H1 (cell line): ENCODE data around the gene MCF2L. TPM values are rescaled to one million over a fixed set of nuclear protein-coding genes. Genes with fewer than 3 reads are reported as not detected.

Experiments used
- CTCF ChIA-PET: fragments of 300-600 bp; sonication (Branson Sonifier 250); formaldehyde crosslinking; loops from one replicate; lab custom pipeline; 2021; ENCODE audit not compliant: partially characterized antibody; lab: Charles Lee
- POLR2A ChIA-PET: fragments of 300-600 bp; sonication (Branson Sonifier 250); formaldehyde crosslinking; loops from one replicate; lab custom pipeline; 2021; ENCODE audit warnings: inconsistent platforms; ENCODE audit not compliant: partially characterized antibody; lab: Charles Lee
- DNase-seq, 2 experiments: peaks; one replicate each; pipeline versions ENCODE4 v3.0.0 to v3.0.0-alpha.2; 2010 to 2022; ENCODE audit warnings: low spot score in 2 of 2, low read depth in 1 of 2, mixed read lengths in 1 of 2
- FAIRE-seq: peaks from 2 replicates; lab custom pipeline; 2011; peaks lifted over from hg19 to GRCh38; lab: Jason Lieb, UNC
- H2AFZ ChIP-seq: 2 replicates; pipeline ENCODE4 v1.8.1; 2012; ENCODE audit warnings: low read length, inconsistent platforms
- H2AK5ac ChIP-seq: 2 replicates; pipeline ENCODE4 v1.6.1; 2013; ENCODE audit warnings: low read depth, low read length
- H2BK120ac ChIP-seq: replicated peaks from 2 replicates; pipeline ENCODE3; 2013; ENCODE audit warnings: low read depth, low read length, inconsistent platforms
- H2BK12ac ChIP-seq: 2 replicates; pipeline ENCODE4 v1.6.1; 2013; ENCODE audit warnings: low read depth, low read length
- H2BK15ac ChIP-seq: 2 replicates; pipeline ENCODE4 v1.6.1; 2013; ENCODE audit warnings: low read length
- H2BK20ac ChIP-seq: 2 replicates; pipeline ENCODE4 v1.6.1; 2013; ENCODE audit warnings: low read length
- H2BK5ac ChIP-seq: 2 replicates; pipeline ENCODE4 v1.6.1; 2013; ENCODE audit warnings: low read depth, low read length
- H3K14ac ChIP-seq: 2 replicates; pipeline ENCODE4 v1.6.1; 2013; ENCODE audit warnings: inconsistent platforms; ENCODE audit not compliant: insufficient read length
- H3K18ac ChIP-seq: 2 replicates; pipeline ENCODE4 v1.6.1; 2013; ENCODE audit warnings: low read length; ENCODE audit errors: extremely low read depth
- H3K23ac ChIP-seq: 2 replicates; pipeline ENCODE4 v1.6.1; 2013; ENCODE audit warnings: inconsistent platforms; ENCODE audit not compliant: insufficient read length
- H3K23me2 ChIP-seq: 2 replicates; pipeline ENCODE4 v1.6.1; 2013; ENCODE audit warnings: low read depth, low read length
- H3K27ac ChIP-seq: 2 replicates; pipeline ENCODE4 v1.6.1; 2011; ENCODE audit warnings: low read depth, low read length, inconsistent platforms
- H3K27me3 ChIP-seq, 4 experiments: replicated peaks in 1 of 4; 1 replicate in 1 of 4; 2 replicates in 3 of 4; pipeline versions ENCODE4 v1.6.1 to v1.8.1; 2011 to 2013; ENCODE audit warnings: low read length in 3 of 4, mild to moderate bottlenecking in 3 of 4, inconsistent platforms in 2 of 4, mixed read lengths in 2 of 4, moderate library complexity in 1 of 4; ENCODE audit not compliant: control insufficient read depth in 3 of 4, insufficient read depth in 3 of 4; ENCODE audit errors: extremely low read depth in 1 of 4
- H3K36me3 ChIP-seq, 4 experiments: 2 replicates each; pipeline versions ENCODE4 v1.6.1 to v1.8.1; 2011 to 2013; ENCODE audit warnings: mild to moderate bottlenecking in 4 of 4, low read length in 3 of 4, moderate library complexity in 2 of 4, control low read depth in 1 of 4, inconsistent platforms in 1 of 4; ENCODE audit not compliant: insufficient read depth in 4 of 4, control insufficient read depth in 2 of 4
- H3K4ac ChIP-seq: replicated peaks from 2 replicates; pipeline ENCODE3; 2013; ENCODE audit warnings: low read length, low read depth, mixed read lengths, inconsistent platforms; ENCODE audit not compliant: insufficient read length
- H3K4me1 ChIP-seq, 4 experiments: replicated peaks in 1 of 4; 1 replicate in 1 of 4; 2 replicates in 3 of 4; pipeline versions ENCODE4 v1.6.1 to v1.8.1; 2011 to 2013; ENCODE audit warnings: low read length in 3 of 4, inconsistent platforms in 2 of 4, mixed read lengths in 1 of 4; ENCODE audit not compliant: insufficient read depth in 4 of 4, control insufficient read depth in 3 of 4
- H3K4me2 ChIP-seq, 2 experiments: 2 replicates each; pipeline versions ENCODE4 v1.6.1 to v1.8.1; 2011 to 2013; ENCODE audit warnings: low read depth in 2 of 2, low read length in 2 of 2, control low read depth in 1 of 2, inconsistent platforms in 1 of 2, mild to moderate bottlenecking in 1 of 2; ENCODE audit not compliant: insufficient read depth in 1 of 2
- H3K4me3 ChIP-seq, 4 experiments: fragments of 200-600, 300-600 bp in 1 of 4; sonication (generic), shearing (Covaris generic), sonication (Bioruptor Twin) in 1 of 4; 2 replicates each; pipeline versions ENCODE4 v1.5.1 to v1.8.1; 2011 to 2016; ENCODE audit warnings: low read length in 4 of 4, low read depth in 3 of 4, control low read depth in 2 of 4, inconsistent platforms in 2 of 4, mild to moderate bottlenecking in 2 of 4, mixed read lengths in 1 of 4, moderate library complexity in 1 of 4; ENCODE audit not compliant: insufficient read depth in 2 of 4; ENCODE audit errors: extremely low read depth in 1 of 4
- H3K56ac ChIP-seq: replicated peaks from 2 replicates; pipeline ENCODE3; 2013; ENCODE audit warnings: low read depth, mild to moderate bottlenecking, mixed read lengths, low read length, inconsistent platforms; ENCODE audit not compliant: insufficient read length
- H3K79me1 ChIP-seq: 2 replicates; pipeline ENCODE4 v1.6.1; 2013; ENCODE audit warnings: low read depth, low read length, control low read depth
- H3K79me2 ChIP-seq, 2 experiments: 2 replicates each; pipeline versions ENCODE4 v1.6.1 to v1.8.1; 2012 to 2013; ENCODE audit warnings: low read length in 2 of 2, mild to moderate bottlenecking in 2 of 2, inconsistent platforms in 1 of 2; ENCODE audit not compliant: insufficient read depth in 2 of 2, control insufficient read depth in 1 of 2
- H3K9ac ChIP-seq, 4 experiments: replicated peaks in 1 of 4; 1 replicate in 1 of 4; 2 replicates in 3 of 4; pipeline versions ENCODE4 v1.6.1 to v1.8.1; 2011 to 2013; ENCODE audit warnings: low read depth in 3 of 4, low read length in 3 of 4, control low read depth in 2 of 4, mild to moderate bottlenecking in 2 of 4, moderate library complexity in 2 of 4, inconsistent platforms in 1 of 4; ENCODE audit errors: extremely low read depth in 1 of 4
- H3K9me3 ChIP-seq, 2 experiments: 2 replicates each; pipeline versions ENCODE4 v1.6.1 to v1.8.1; 2012 to 2013; ENCODE audit warnings: mild to moderate bottlenecking in 2 of 2, moderate library complexity in 2 of 2, control low read depth in 1 of 2, inconsistent platforms in 1 of 2, low read depth in 1 of 2, low read length in 1 of 2, mixed read lengths in 1 of 2; ENCODE audit not compliant: insufficient read depth in 2 of 2
- H4K20me1 ChIP-seq, 2 experiments: replicated peaks in 1 of 2; 2 replicates each; pipeline versions ENCODE3 to v1.8.1; 2011 to 2013; ENCODE audit warnings: inconsistent platforms in 2 of 2, low read length in 2 of 2, mild to moderate bottlenecking in 1 of 2; ENCODE audit not compliant: insufficient read depth in 2 of 2, control insufficient read depth in 1 of 2
- H4K5ac ChIP-seq: 2 replicates; pipeline ENCODE4 v1.6.1; 2013; ENCODE audit warnings: low read length, low read depth, mixed read lengths, inconsistent platforms; ENCODE audit not compliant: insufficient read length
- H4K8ac ChIP-seq: 2 replicates; pipeline ENCODE4 v1.8.0; 2013; ENCODE audit warnings: mild to moderate bottlenecking, moderate library complexity, low read length, inconsistent platforms; ENCODE audit not compliant: insufficient read depth; ENCODE audit errors: extremely low read depth
- H4K91ac ChIP-seq: replicated peaks from 2 replicates; pipeline ENCODE3; 2013; ENCODE audit warnings: low read length, mixed read lengths, inconsistent platforms; ENCODE audit not compliant: insufficient read length
- ASH2L ChIP-seq: fragments of 200-600, 300-600 bp; sonication (generic); IDR thresholded peaks from one replicate; pipeline ENCODE4 v1.7.1; 2017; ENCODE audit warnings: low read length
- CEBPB ChIP-seq: IDR thresholded peaks from 2 replicates; pipeline ENCODE4 v1.6.1; 2012; ENCODE audit warnings: low read depth, low read length
- CHD2 ChIP-seq: IDR thresholded peaks from 2 replicates; pipeline ENCODE4 v1.6.1; 2012; ENCODE audit warnings: low read length, improper control_type of control experiment
- JUN ChIP-seq: IDR thresholded peaks from 2 replicates; pipeline ENCODE4 v1.6.1; 2011; ENCODE audit warnings: low read depth, mild to moderate bottlenecking, improper control_type of control experiment, low read length
- POLR2AphosphoS5 ChIP-seq: IDR thresholded peaks from 2 replicates; pipeline ENCODE4 v1.6.1; 2011; ENCODE audit warnings: low read depth, low read length
- SIX5 ChIP-seq: IDR thresholded peaks from 2 replicates; pipeline ENCODE4 v1.6.1; 2011; ENCODE audit warnings: mild to moderate bottlenecking, low read depth, low read length
- WGBS, 2 experiments: shearing (Covaris generic) in 1 of 2; methylation state at CpG; one replicate each; pipeline versions ENCODE4 v1.1.6 to v1.1.7; 2013 to 2015; ENCODE audit warnings: low lambda C conversion rate in 2 of 2, mixed read lengths in 2 of 2, inconsistent platforms in 1 of 2, low coverage in 1 of 2, missing lambda C conversion rate in 1 of 2; ENCODE audit not compliant: insufficient replicate concordance in 2 of 2, insufficient coverage in 1 of 2, insufficient read length in 1 of 2; ENCODE audit errors: extremely low coverage in 1 of 2, missing lambda C conversion rate in 1 of 2; 5-methylcytosine and 5-hydroxymethylcytosine counted together
- polyA plus RNA-seq, 7 experiments: library from polyadenylated mRNA; depleted of rRNA in 3 of 7; stranded (reverse) in 5 of 7; unstranded in 2 of 7; fragments of >200 nt in 5 of 7; fragments of 200-250 nt in 2 of 7; gene quantifications; 1 replicate in 5 of 7; 2 replicates in 1 of 7; 4 replicates in 1 of 7; pipeline versions ENCODE4 v1.2.1 to v1.2.3, GENCODE V29; 2011 to 2013; ENCODE audit warnings: missing spikeins in 2 of 7, mixed read lengths in 2 of 7
- total RNA-seq: library from RNA; stranded (reverse); fragmentation: NEBNext Ultra II Directional; extraction: Animal tissue kit (Norgen Biotek cat#: 25700); gene quantifications from 2 replicates; pipeline ENCODE4 v1.2.1, GENCODE V29; 2021

The MCF2L gene
- total and polyA plus RNA-seq, 2 of the 8 experiments (the other 6 are each of a cell fraction or from before 2014, with no cell fraction given), result 10.1 to 24.4 TPM

GRCh38 chr13:113002913-113003290 is 33.9 kb downstream of the MCF2L start:
- H3K23ac ChIP-seq, result no peak overlapping the region
- no peaks in the 10 kb centered on the region for H3K36me3 ChIP-seq
- H3K4me3 ChIP-seq, result no peak overlapping the region
- no peak overlapping the region for H3K27ac ChIP-seq
- FAIRE-seq, result no peak
- H2AK5ac ChIP-seq, result no peak overlapping the region
- H4K8ac ChIP-seq, result no peak overlapping the region
- TF ChIP-seq CEBPB (no peak), CHD2 (no peak), JUN (no peak), POLR2AphosphoS5 (no peak), SIX5 (no peak), ASH2L (no peak)
- DNase-seq, result no peak
- H2AFZ ChIP-seq, result no peak overlapping the region
- H3K23me2 ChIP-seq, result no peaks in the 10 kb centered on the region
- H3K4me1 ChIP-seq, result peaks cover 0 to 4% (median 1%) of the 10 kb centered on the region in 4 experiments; a peak in 1 of 7 replicates
- peaks cover 3% of the 10 kb centered on the region; the same call in 1 of the 2 replicates for H3K79me1 ChIP-seq
- POLR2A ChIA-PET, result no interaction called here
- CTCF ChIA-PET, result interaction anchor here (0.6 to 2.3 kb wide), 10 partner anchors 11 to 162 kb away, joined by 3 to 4 read pairs (median 4); no protein-coding TSS in a partner anchor
- H2BK15ac ChIP-seq, result no peak overlapping the region
- H4K91ac ChIP-seq, result no peak overlapping the region
- H2BK12ac ChIP-seq, result no peak overlapping the region
- 88% methylated on average over 4 of the region's 4 CpGs; no CpG with 5 or more reads in 1 of the 2 experiments for WGBS, 2 experiments
- H3K4me2 ChIP-seq, result no peak overlapping the region
- no peaks in the 10 kb centered on the region for H3K79me2 ChIP-seq
- no peak overlapping the region for H3K18ac ChIP-seq
- no peak overlapping the region for H3K56ac ChIP-seq
- H2BK120ac ChIP-seq, result no peak overlapping the region
- H2BK5ac ChIP-seq, result no peak overlapping the region
- no peaks in the 10 kb centered on the region for H3K27me3 ChIP-seq
- no peak overlapping the region for H2BK20ac ChIP-seq
- H4K5ac ChIP-seq, result no peak overlapping the region
- no peak overlapping the region for H3K14ac ChIP-seq
- peaks cover 2 to 6% of the 10 kb centered on the region in 2 experiments for H4K20me1 ChIP-seq
- H3K4ac ChIP-seq, result no peak overlapping the region
- H3K9me3 ChIP-seq, result no peaks in the 10 kb centered on the region
- no peak overlapping the region for H3K9ac ChIP-seq
